ENCODE results near the gene SHB.

SHB gene

GRCh38 chr9:37928552-37929430, 140.2 kb downstream of the SHB start:
- Mint-ChIP-seq H3K4me3 (no peak overlapping the region), H3K9me3 (no peaks in the 10 kb centered on the region), H3K4me1 (ENCODE audit: low read depth) (no peaks in the 10 kb centered on the region), H3K36me3 (ENCODE audit: low read depth) (no peaks in the 10 kb centered on the region), H3K27ac (no peak overlapping the region), H3K27me3 (ENCODE audit: low read depth) (no peaks in the 10 kb centered on the region)

- Mint-ChIP-seq H3K27ac (no peak overlapping the region), H3K9me3 (no peaks in the 10 kb centered on the region), H3K4me3 (no peak overlapping the region), H3K27me3 (ENCODE audit: low read depth) (no peaks in the 10 kb centered on the region), H3K4me1 (ENCODE audit: low read depth) (no peaks in the 10 kb centered on the region), H3K36me3 (ENCODE audit: low read depth) (no peaks in the 10 kb centered on the region)
Observed at GRCh38 chr9:37927601-37928551, 141.2 kb downstream of the SHB start.

GRCh38 chr9:37927132-37927531, 141.9 kb downstream of the SHB start:
- Mint-ChIP-seq H3K9me3 (no peaks in the 10 kb centered on the region), H3K36me3 (ENCODE audit: low read depth) (no peaks in the 10 kb centered on the region), H3K4me1 (ENCODE audit: low read depth) (no peaks in the 10 kb centered on the region), H3K27ac (no peak overlapping the region), H3K27me3 (ENCODE audit: low read depth) (no peaks in the 10 kb centered on the region), H3K4me3 (no peak overlapping the region)

- Mint-ChIP-seq H3K4me3 (no peak overlapping the region), H3K4me1 (ENCODE audit: low read depth) (no peaks in the 10 kb centered on the region), H3K27ac (no peak overlapping the region), H3K27me3 (ENCODE audit: low read depth) (no peaks in the 10 kb centered on the region), H3K9me3 (no peaks in the 10 kb centered on the region), H3K36me3 (ENCODE audit: low read depth) (no peaks in the 10 kb centered on the region)
Observed at GRCh38 chr9:37926737-37927118, 142.3 kb downstream of the SHB start.

GRCh38 chr9:37925786-37926736, 143.0 kb downstream of the SHB start:
- no peaks in the 10 kb centered on the region for H3K36me3 Mint-ChIP-seq (ENCODE audit: low read depth)
- H3K27ac Mint-ChIP-seq: no peak overlapping the region
- no peaks in the 10 kb centered on the region for H3K4me1 Mint-ChIP-seq (ENCODE audit: low read depth)
- H3K4me3 Mint-ChIP-seq: no peak overlapping the region
- no peaks in the 10 kb centered on the region for H3K27me3 Mint-ChIP-seq (ENCODE audit: low read depth)
- H3K9me3 Mint-ChIP-seq: no peaks in the 10 kb centered on the region

- Mint-ChIP-seq H3K36me3 (ENCODE audit: low read depth) (no peaks in the 10 kb centered on the region), H3K9me3 (no peaks in the 10 kb centered on the region), H3K27me3 (ENCODE audit: low read depth) (no peaks in the 10 kb centered on the region), H3K4me1 (ENCODE audit: low read depth) (no peaks in the 10 kb centered on the region), H3K4me3 (no peak overlapping the region), H3K27ac (no peak overlapping the region)
Observed at GRCh38 chr9:37925006-37925405, 144.0 kb downstream of the SHB start.

- no peaks in the 10 kb centered on the region for H3K36me3 Mint-ChIP-seq (ENCODE audit: low read depth)
Observed at GRCh38 chr9:37924538-37924937, 144.5 kb downstream of the SHB start.

GRCh38 chr9:37923796-37924427, 145.1 kb downstream of the SHB start:
- no peak overlapping the region for H3K4me3 Mint-ChIP-seq
- no peaks in the 10 kb centered on the region for H3K9me3 Mint-ChIP-seq
- no peak overlapping the region for H3K27ac Mint-ChIP-seq
- H3K36me3 Mint-ChIP-seq (ENCODE audit: low read depth): no peaks in the 10 kb centered on the region
- H3K27me3 Mint-ChIP-seq (ENCODE audit: low read depth): no peaks in the 10 kb centered on the region
- no peaks in the 10 kb centered on the region for H3K4me1 Mint-ChIP-seq (ENCODE audit: low read depth)

More at GRCh38 chr9:37924538-37924937, 144.5 kb downstream of the SHB start:
- no peaks in the 10 kb centered on the region for H3K4me1 Mint-ChIP-seq (ENCODE audit: low read depth)
- no peak overlapping the region for H3K27ac Mint-ChIP-seq
- H3K27me3 Mint-ChIP-seq (ENCODE audit: low read depth): no peaks in the 10 kb centered on the region
- no peak overlapping the region for H3K4me3 Mint-ChIP-seq
- H3K9me3 Mint-ChIP-seq: no peaks in the 10 kb centered on the region

- Mint-ChIP-seq H3K9me3 (no peaks in the 10 kb centered on the region), H3K4me3 (no peak overlapping the region), H3K36me3 (ENCODE audit: low read depth) (no peaks in the 10 kb centered on the region), H3K27ac (no peak overlapping the region), H3K27me3 (ENCODE audit: low read depth) (no peaks in the 10 kb centered on the region), H3K4me1 (ENCODE audit: low read depth) (no peaks in the 10 kb centered on the region)
Observed at GRCh38 chr9:37923118-37923795, 145.8 kb downstream of the SHB start.

GRCh38 chr9:37922363-37923117, 146.5 kb downstream of the SHB start:
- no peaks in the 10 kb centered on the region for H3K9me3 Mint-ChIP-seq
- no peaks in the 10 kb centered on the region for H3K27me3 Mint-ChIP-seq (ENCODE audit: low read depth)
- no peak overlapping the region for H3K4me3 Mint-ChIP-seq
- H3K4me1 Mint-ChIP-seq (ENCODE audit: low read depth): no peaks in the 10 kb centered on the region
- H3K36me3 Mint-ChIP-seq (ENCODE audit: low read depth): no peaks in the 10 kb centered on the region
- no peak overlapping the region for H3K27ac Mint-ChIP-seq

GRCh38 chr9:37921546-37922300, 147.3 kb downstream of the SHB start:
- Mint-ChIP-seq H3K9me3 (no peaks in the 10 kb centered on the region), H3K4me3 (no peak overlapping the region), H3K27me3 (ENCODE audit: low read depth) (no peaks in the 10 kb centered on the region), H3K27ac (no peak overlapping the region), H3K36me3 (ENCODE audit: low read depth) (no peaks in the 10 kb centered on the region), H3K4me1 (ENCODE audit: low read depth) (no peaks in the 10 kb centered on the region)

- Mint-ChIP-seq H3K36me3 (ENCODE audit: low read depth) (no peaks in the 10 kb centered on the region), H3K27me3 (ENCODE audit: low read depth) (no peaks in the 10 kb centered on the region), H3K4me3 (no peak overlapping the region), H3K9me3 (no peaks in the 10 kb centered on the region), H3K4me1 (ENCODE audit: low read depth) (no peaks in the 10 kb centered on the region), H3K27ac (no peak overlapping the region)
Observed at GRCh38 chr9:37921168-37921510, 147.9 kb downstream of the SHB start.
